ENCODE data around the gene MBTPS2.

MBTPS2 gene

GRCh38 chrX:21934414-21934813 lies 95.0 kb downstream of the MBTPS2 start:
- DNase-seq (ENCODE audit: low spot score): no peak
